ENCODE results near the gene LEMD2.

- no peak for TF ChIP-seq CTCF (conservative IDR thresholded peaks at IDR 0.05 in 1 of 2, IDR thresholded peaks at IDR 0.05 in 1 of 2; ENCODE audit: extremely low read depth in 1 of 2, insufficient read depth in 1 of 2, low read depth in 1 of 2, low read length in 2 of 2)
- no peak for TF ChIP-seq EZH2 (IDR thresholded peaks at IDR 0.05; ENCODE audit: borderline replicate concordance, low read length)
These were observed 28.0 kb upstream of the LEMD2 start for GRCh38 chr6:33816911-33817310.

Measured in mammary epithelial cell (primary cell).